ENCODE results near the gene MYCN.

The MYCN gene

GRCh38 chr2:15939854-15940660 is at the start of gene MYCN:
Gene MYCN, plus strand, starts transcription at chr2:15940550. Its CDS starts 1,515 bp downstream, at chr2:15942065.
- Histone ChIP-seq H3K4me1 (peaks cover 44% of the 10 kb centered on the region), H3K36me3 (no peaks in the 10 kb centered on the region), H3K27ac (peak within 1 kb of the TSS; percentile 49; the same call in 1 of the 2 replicates), H3K9me3 (no peaks in the 10 kb centered on the region), H3K4me2 (peak within 1 kb of the TSS; percentile 100), H3K27me3 (peaks cover 33% of the 10 kb centered on the region), H4K20me1 (peaks cover 31% of the 10 kb centered on the region), H3K9ac (peak within 1 kb of the TSS; percentile 70; the same call in 1 of the 2 replicates), H3K4me3 (peak within 1 kb of the TSS; percentile 71)
- TF ChIP-seq Cebpa-rat (IDR thresholded peaks at IDR 0.05): 0 out of 2 replicates have a peak, but pooled peaks have one; percentile 9

- 0 out of 2 replicates have a peak, but pooled peaks have one; percentile 8 for TF ChIP-seq Cebpa-rat (IDR thresholded peaks at IDR 0.05)
- no peak overlapping the region for H3K9ac ChIP-seq
- H3K36me3 ChIP-seq: no peaks in the 10 kb centered on the region
- H3K27ac ChIP-seq: no peak overlapping the region
- H3K9me3 ChIP-seq: peaks cover 3% of the 10 kb centered on the region
- no peaks in the 10 kb centered on the region for H3K4me1 ChIP-seq
- no peaks in the 10 kb centered on the region for H3K27me3 ChIP-seq
- no peak overlapping the region for H3K4me2 ChIP-seq
- H3K4me3 ChIP-seq: no peak overlapping the region
- H4K20me1 ChIP-seq: no peaks in the 10 kb centered on the region
Observed at GRCh38 chr2:15890936-15891905, 49.1 kb upstream of the MYCN start.

- Histone ChIP-seq H3K4me3 (no peak overlapping the region), H4K20me1 (no peaks in the 10 kb centered on the region), H3K9ac (no peak overlapping the region), H3K36me3 (no peaks in the 10 kb centered on the region), H3K4me1 (no peaks in the 10 kb centered on the region), H3K27me3 (no peaks in the 10 kb centered on the region), H3K27ac (no peak overlapping the region), H3K4me2 (no peak overlapping the region), H3K9me3 (peaks cover 13% of the 10 kb centered on the region)
- TF ChIP-seq Cebpa-rat (IDR thresholded peaks at IDR 0.05): no peak
Observed at GRCh38 chr2:15892151-15892880, 48.0 kb upstream of the MYCN start.

GRCh38 chr2:15893085-15893484 is 47.3 kb upstream of the MYCN start:
- TF ChIP-seq Cebpa-rat (IDR thresholded peaks at IDR 0.05): no peak
- Histone ChIP-seq H3K27me3 (no peaks in the 10 kb centered on the region), H3K4me3 (no peak overlapping the region), H3K36me3 (no peaks in the 10 kb centered on the region), H3K4me2 (no peak overlapping the region), H4K20me1 (no peaks in the 10 kb centered on the region), H3K9me3 (peaks cover 19% of the 10 kb centered on the region), H3K27ac (no peak overlapping the region), H3K9ac (no peak overlapping the region), H3K4me1 (no peaks in the 10 kb centered on the region)

GRCh38 chr2:15893689-15894480 is 46.5 kb upstream of the MYCN start:
- Histone ChIP-seq H3K27ac (no peak overlapping the region), H3K36me3 (no peaks in the 10 kb centered on the region), H3K9me3 (peaks cover 27% of the 10 kb centered on the region), H3K9ac (no peak overlapping the region), H3K27me3 (no peaks in the 10 kb centered on the region), H3K4me3 (no peak overlapping the region), H3K4me2 (no peak overlapping the region), H4K20me1 (no peaks in the 10 kb centered on the region), H3K4me1 (no peaks in the 10 kb centered on the region)
- no peak for TF ChIP-seq Cebpa-rat (IDR thresholded peaks at IDR 0.05)

GRCh38 chr2:15894481-15895144 is 45.7 kb upstream of the MYCN start:
- H3K27ac ChIP-seq: no peak overlapping the region
- no peak for TF ChIP-seq Cebpa-rat (IDR thresholded peaks at IDR 0.05)
- no peaks in the 10 kb centered on the region for H3K36me3 ChIP-seq
- no peaks in the 10 kb centered on the region for H3K27me3 ChIP-seq
- H3K9ac ChIP-seq: no peak overlapping the region
- peaks cover 29% of the 10 kb centered on the region for H3K9me3 ChIP-seq
- H3K4me3 ChIP-seq: no peak overlapping the region
- no peaks in the 10 kb centered on the region for H4K20me1 ChIP-seq
- H3K4me2 ChIP-seq: no peak overlapping the region
- H3K4me1 ChIP-seq: no peaks in the 10 kb centered on the region

- Histone ChIP-seq H3K36me3 (no peaks in the 10 kb centered on the region), H3K27me3 (no peaks in the 10 kb centered on the region), H3K9me3 (peaks cover 29% of the 10 kb centered on the region), H4K20me1 (no peaks in the 10 kb centered on the region), H3K4me1 (no peaks in the 10 kb centered on the region), H3K9ac (no peak overlapping the region), H3K4me3 (no peak overlapping the region), H3K4me2 (no peak overlapping the region), H3K27ac (no peak overlapping the region)
- no peak for TF ChIP-seq Cebpa-rat (IDR thresholded peaks at IDR 0.05)
Observed at GRCh38 chr2:15895615-15896469, 44.5 kb upstream of the MYCN start.

- no peak overlapping the region for H3K4me3 ChIP-seq
- no peak overlapping the region for H3K9ac ChIP-seq
- no peak overlapping the region for H3K4me2 ChIP-seq
- H3K4me1 ChIP-seq: no peaks in the 10 kb centered on the region
- H4K20me1 ChIP-seq: no peaks in the 10 kb centered on the region
- no peak overlapping the region for H3K27ac ChIP-seq
- no peaks in the 10 kb centered on the region for H3K36me3 ChIP-seq
- H3K9me3 ChIP-seq: peaks cover 38% of the 10 kb centered on the region
- H3K27me3 ChIP-seq: no peaks in the 10 kb centered on the region
- no peak for TF ChIP-seq Cebpa-rat (IDR thresholded peaks at IDR 0.05)
Observed at GRCh38 chr2:15896859-15897258, 43.5 kb upstream of the MYCN start.
